Psoas muscle (tissue), 8 donors: ENCODE data around the gene AP5Z1. TPM values are rescaled to one million over a fixed set of nuclear protein-coding genes. Genes with fewer than 3 reads are reported as not detected.
A peak's percentile ranks its signal among the peaks of the same experiment; 100 is the strongest.

ENCODE experiments used
- ATAC-seq, 4 donors: fragments of 200-7000 bp; cut with Tn5 transposase; one replicate each; pipeline ENCODE4 v1.9.1; 2020; ENCODE audit warnings: moderate library complexity in 3 of 4, mild to moderate bottlenecking in 2 of 4
- DNase-seq, 2 donors: peaks; one replicate each; pipeline ENCODE4 v3.0.0-alpha.2; 2020
- H3K27ac ChIP-seq: fragments of 200-600 bp; one replicate; pipeline ENCODE4 v1.8.0; 2022
- H3K27me3 ChIP-seq, 3 donors: fragments of 200-600 bp in 1 of 3; one replicate each; pipeline versions ENCODE4 v1.6.1 to v1.8.0; 2013 to 2022; ENCODE audit warnings: low read length in 2 of 3, mild to moderate bottlenecking in 2 of 3, moderate library complexity in 1 of 3; ENCODE audit not compliant: insufficient read depth in 3 of 3
- H3K36me3 ChIP-seq, 2 donors: fragments of 200-600 bp in 1 of 2; one replicate each; pipeline versions ENCODE4 v1.6.1 to v1.8.0; 2013 to 2022; ENCODE audit warnings: low read depth in 1 of 2, mild to moderate bottlenecking in 1 of 2, moderate library complexity in 1 of 2; ENCODE audit not compliant: insufficient read depth in 1 of 2
- H3K4me1 ChIP-seq: fragments of 200-600 bp; one replicate; pipeline ENCODE4 v1.8.0; 2022
- H3K4me3 ChIP-seq: fragments of 200-600 bp; one replicate; pipeline ENCODE4 v1.8.0; 2022; ENCODE audit warnings: mild to moderate bottlenecking
- H3K9me3 ChIP-seq: fragments of 200-600 bp; one replicate; pipeline ENCODE4 v1.8.0; 2022
- CTCF ChIP-seq: fragments of 200-600 bp; IDR thresholded peaks from one replicate; pipeline ENCODE4 v1.8.0; 2022; ENCODE audit warnings: antibody characterized with exemption
- WGBS, 3 donors: extraction: QIAGEN DNeasy Blood & Tissue Kit; methylation state at CpG; one replicate each; pipeline versions ENCODE4 v1.1.6 to v1.1.7; 2013; 5-methylcytosine and 5-hydroxymethylcytosine counted together
- intact Hi-C, 2 donors: fragments of 100-400 bp; cut with DNase I; formaldehyde crosslinking; loops; one replicate each; pipeline versions ENCODE4 v1.11.0 to v1.14.2; 2022
- polyA plus RNA-seq, 3 donors: library from polyadenylated mRNA; stranded (reverse); fragments of 200-250 nt; gene quantifications; one replicate each; pipeline ENCODE4 v1.2.3, GENCODE V29; 2013
- total RNA-seq, 4 donors: library from RNA; stranded (reverse); fragmentation: NEBNext Ultra II Directional in 2 of 4; extraction: Animal tissue kit (Norgen Biotek cat#: 25700) in 2 of 4; gene quantifications; one replicate each; pipeline versions ENCODE4 v1.2.1 to v1.2.4, GENCODE V29; 2021 to 2023
- donor health status: healthy with polysubstance abuse.
- donor health status: DM: no; HTN: no; CAD: no; lungs with moderate emphysema.
- donor health status: Bipolar disorder and iron deficiency.
- donor health status: healthy.
- donor health status: DM: yes; HTN: yes; CAD: no.
- donor health status: DM: no; HTN: no; CAD: no.
- donor health status: DM: no; HTN: no; CAD: no.
- donor health status: DM: yes; HTN: yes; CAD: no.

The AP5Z1 gene
- total and polyA plus RNA-seq, 7 donors: 6.6 to 20.1 (median 12.1) TPM

GRCh38 chr7:4762121-4763055 lies 13.0 kb upstream of the AP5Z1 start:
- peaks cover 0 to 91% of the 10 kb centered on the region in 2 donors for H3K36me3 ChIP-seq
- WGBS, 3 donors: 93% methylated on average over 53 to 54 of the region's 54 CpGs
- intact Hi-C loops: no loop called here
- ATAC-seq (no peak), DNase-seq (peak in 1 of 2 donors; percentile 31)
- no peaks in the 10 kb centered on the region for H3K9me3 ChIP-seq
- H3K4me3 ChIP-seq: no peak overlapping the region
- no peak overlapping the region for H3K27ac ChIP-seq
- H3K4me1 ChIP-seq: no peaks in the 10 kb centered on the region
- no peak for TF ChIP-seq CTCF
- H3K27me3 ChIP-seq: no peaks in the 10 kb centered on the region

GRCh38 chr7:4763091-4763793 lies 12.2 kb upstream of the AP5Z1 start:
- intact Hi-C loops: no loop called here
- Histone ChIP-seq H3K9me3 (no peaks in the 10 kb centered on the region), H3K4me1 (no peaks in the 10 kb centered on the region), H3K27ac (no peak overlapping the region), H3K36me3 (peaks cover 0 to 84% of the 10 kb centered on the region in 2 donors), H3K4me3 (no peak overlapping the region), H3K27me3 (no peaks in the 10 kb centered on the region)
- DNase-seq: no peak
- TF ChIP-seq CTCF: no peak
- 93% methylated on average over 32 of the region's 32 CpGs for WGBS, 3 donors
- no peak for ATAC-seq

GRCh38 chr7:4763794-4764185 lies 11.6 kb upstream of the AP5Z1 start:
- peaks cover 0 to 78% of the 10 kb centered on the region in 2 donors for H3K36me3 ChIP-seq
- no peaks in the 10 kb centered on the region for H3K27me3 ChIP-seq
- H3K9me3 ChIP-seq: no peaks in the 10 kb centered on the region
- H3K4me1 ChIP-seq: peaks cover 5% of the 10 kb centered on the region
- no peak overlapping the region for H3K27ac ChIP-seq
- DNase-seq (no peak), ATAC-seq (no peak)
- 94 to 95% (median 95%) methylated on average over 19 to 21 of the region's 21 CpGs for WGBS, 3 donors
- no peak overlapping the region for H3K4me3 ChIP-seq
- intact Hi-C loops: no loop called here
- TF ChIP-seq CTCF: no peak

GRCh38 chr7:4764402-4765007 lies 10.9 kb upstream of the AP5Z1 start:
- Histone ChIP-seq H3K9me3 (no peaks in the 10 kb centered on the region), H3K4me3 (no peak overlapping the region), H3K36me3 (peaks cover 0 to 71% of the 10 kb centered on the region in 2 donors), H3K27ac (peak overlapping the region; percentile 54), H3K4me1 (peaks cover 12% of the 10 kb centered on the region), H3K27me3 (no peaks in the 10 kb centered on the region)
- no peak for TF ChIP-seq CTCF
- peak in 3 of 4 donors; percentile 45 to 53 (median 52) for ATAC-seq
- intact Hi-C loops: no loop called here
- no peak for DNase-seq
- WGBS, 3 donors: 82 to 87% (median 84%) methylated on average over 34 to 35 of the region's 35 CpGs
